Skeletal muscle satellite cell (primary cell): ENCODE measurements around the gene IL32.
"Not testable (repeated sequence)": the region's sequence is repeated elsewhere in the genome, so short reads cannot be mapped to it uniquely, and the experiment has no call there.

Source experiments
- H3K27me3 ChIP-seq: 2 replicates; pipeline ENCODE4 v1.7.0; 2013; ENCODE audit warnings: low read length; ENCODE audit not compliant: control insufficient read depth, insufficient read depth
- H3K36me3 ChIP-seq: 2 replicates; pipeline ENCODE4 v1.7.0; 2013; ENCODE audit warnings: mild to moderate bottlenecking, control low read depth, low read length; ENCODE audit not compliant: insufficient read depth
- H3K4me1 ChIP-seq: 2 replicates; pipeline ENCODE4 v1.7.0; 2013; ENCODE audit warnings: low read length; ENCODE audit not compliant: control insufficient read depth, insufficient read depth
- H3K4me2 ChIP-seq: 2 replicates; pipeline ENCODE4 v1.7.0; 2013; ENCODE audit warnings: mild to moderate bottlenecking, low read length
- H3K4me3 ChIP-seq: 2 replicates; pipeline ENCODE4 v1.7.0; 2013; ENCODE audit warnings: low read length
- H3K9ac ChIP-seq: 2 replicates; pipeline ENCODE4 v1.7.0; 2013; ENCODE audit warnings: mild to moderate bottlenecking, low read depth, low read length, moderate library complexity
- H3K9me3 ChIP-seq: replicated peaks from 2 replicates; pipeline ENCODE4 v1.7.0; 2013; ENCODE audit warnings: mild to moderate bottlenecking, control low read depth, low read length

IL32 gene

DNA sequence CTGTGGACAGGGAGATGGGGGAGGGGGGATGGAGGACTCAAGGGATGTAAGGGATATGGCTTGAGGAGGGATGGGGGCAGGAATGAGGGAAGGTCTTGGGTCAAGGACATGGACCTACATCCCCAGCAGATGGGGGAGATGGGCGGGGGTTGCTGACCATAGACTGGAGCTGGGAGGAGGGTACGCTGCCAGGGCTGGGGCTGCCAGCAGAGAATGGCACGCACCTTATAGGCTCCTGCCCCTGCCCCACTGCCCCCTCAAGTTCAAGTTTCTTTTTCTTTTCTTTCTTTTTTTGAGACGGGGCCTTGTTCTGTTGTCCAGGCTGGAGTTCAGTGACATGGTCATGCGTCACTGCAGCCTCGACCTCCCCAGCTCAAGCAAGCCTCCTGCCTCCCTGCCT is 10.5 kb downstream of the IL32 start:
- not testable (repeated sequence) for H3K4me1 ChIP-seq, H3K4me3 ChIP-seq

DNA sequence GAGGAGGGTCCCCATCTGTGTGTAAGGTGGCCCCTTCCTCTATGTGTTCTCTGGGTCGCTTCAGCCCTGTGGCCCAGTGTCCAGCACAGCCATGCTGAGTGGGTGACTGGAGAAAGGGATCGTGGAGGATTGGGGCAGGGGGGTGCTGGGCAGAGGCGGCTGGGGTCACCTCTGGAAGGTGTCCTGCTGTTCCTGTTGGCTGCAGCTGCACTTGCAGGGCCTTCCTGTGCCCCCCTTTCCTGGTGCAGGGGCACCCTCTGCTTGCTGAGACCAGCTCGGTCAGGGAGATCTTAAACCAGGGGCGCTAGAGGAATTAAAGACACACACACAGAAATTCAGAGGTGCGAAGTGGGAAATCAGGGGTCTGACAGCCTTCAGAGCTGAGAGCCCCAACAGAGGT is 11.1 kb downstream of the IL32 start:
- H3K9me3 ChIP-seq: no peaks in the 10 kb centered on the region
- H3K9ac ChIP-seq: no peak overlapping the region
- no peaks in the 10 kb centered on the region for H3K4me1 ChIP-seq
- no peaks in the 10 kb centered on the region for H3K36me3 ChIP-seq
- no peak overlapping the region for H3K4me2 ChIP-seq
- no peak overlapping the region for H3K4me3 ChIP-seq
- peaks cover 56% of the 10 kb centered on the region for H3K27me3 ChIP-seq

More for the DNA sequence above, 10.5 kb downstream of the IL32 start:
- H3K36me3 ChIP-seq, H3K9ac ChIP-seq, H3K9me3 ChIP-seq, H3K4me2 ChIP-seq: not testable (repeated sequence)
- H3K27me3 ChIP-seq: peaks cover 60% of the 10 kb centered on the region

DNA sequence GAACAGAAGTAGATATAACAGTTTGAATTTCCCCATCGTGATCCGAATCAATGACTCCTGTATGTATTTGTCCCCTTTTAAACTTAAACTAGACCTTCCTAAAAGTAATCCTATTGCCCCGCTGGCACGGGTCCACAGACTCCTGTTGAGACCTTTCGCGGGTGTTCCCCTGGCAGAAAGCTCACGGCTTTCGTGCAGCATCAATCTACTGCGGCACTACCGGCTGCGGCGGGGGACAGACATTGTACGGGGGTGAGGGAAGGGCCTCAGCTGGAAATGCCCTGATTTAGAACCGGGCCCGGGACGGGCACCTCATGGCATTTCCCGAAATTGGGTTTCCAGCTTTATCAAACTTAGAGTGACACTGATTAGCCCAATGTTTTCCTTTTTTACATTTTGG is 14.6 kb downstream of the IL32 start:
- H3K4me2 ChIP-seq: no peak overlapping the region
- H3K4me1 ChIP-seq: no peaks in the 10 kb centered on the region
- peaks cover 46% of the 10 kb centered on the region for H3K27me3 ChIP-seq
- H3K9ac ChIP-seq: no peak overlapping the region
- H3K4me3 ChIP-seq: no peak overlapping the region
- no peaks in the 10 kb centered on the region for H3K36me3 ChIP-seq
- no peaks in the 10 kb centered on the region for H3K9me3 ChIP-seq

DNA sequence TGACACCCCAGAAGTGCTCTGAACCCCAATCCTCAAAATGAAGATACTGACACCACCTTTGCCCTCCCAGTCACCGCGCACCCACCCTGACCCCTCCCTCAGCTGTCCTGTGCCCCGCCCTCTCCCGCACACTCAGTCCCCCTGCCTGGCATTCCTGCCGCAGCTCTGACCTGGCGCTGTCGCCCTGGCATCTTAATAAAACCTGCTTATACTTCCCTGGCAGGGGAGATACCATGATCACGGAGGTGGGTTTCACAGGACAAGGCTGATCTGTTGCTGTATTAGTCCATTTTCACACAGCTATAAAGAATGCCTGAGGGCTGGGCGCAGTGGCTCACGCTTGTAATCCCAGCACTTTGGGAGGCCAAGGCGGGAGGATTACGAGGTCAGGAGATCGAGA is 16.5 kb downstream of the IL32 start:
- H3K4me3 ChIP-seq, H3K9me3 ChIP-seq, H3K4me2 ChIP-seq, H3K9ac ChIP-seq, H3K36me3 ChIP-seq, H3K4me1 ChIP-seq: not testable (repeated sequence)
- peaks cover 36% of the 10 kb centered on the region for H3K27me3 ChIP-seq

DNA sequence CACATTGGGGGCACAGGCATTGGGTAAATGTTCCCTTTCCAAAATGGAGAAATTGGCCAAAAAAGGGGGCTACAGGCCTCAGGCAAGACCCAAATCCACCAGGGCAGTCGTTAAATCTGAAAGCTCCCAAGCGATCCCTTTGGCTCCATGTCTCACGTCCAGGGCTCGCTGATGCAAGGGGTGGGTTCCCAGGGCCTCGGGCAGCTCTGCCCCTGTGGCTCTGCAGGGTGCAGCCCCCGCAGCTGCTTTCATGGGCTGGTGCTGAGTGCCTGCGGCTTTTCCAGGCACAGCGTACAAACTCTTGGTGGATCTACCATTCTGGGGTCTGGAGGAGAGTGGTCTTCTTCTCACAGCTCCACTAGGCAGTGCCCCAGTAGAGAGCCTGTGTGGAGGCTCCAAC is 18.0 kb downstream of the IL32 start:
- not testable (repeated sequence) for H3K9ac ChIP-seq, H3K4me2 ChIP-seq, H3K9me3 ChIP-seq, H3K4me3 ChIP-seq, H3K36me3 ChIP-seq, H3K4me1 ChIP-seq
- peaks cover 41% of the 10 kb centered on the region for H3K27me3 ChIP-seq

DNA sequence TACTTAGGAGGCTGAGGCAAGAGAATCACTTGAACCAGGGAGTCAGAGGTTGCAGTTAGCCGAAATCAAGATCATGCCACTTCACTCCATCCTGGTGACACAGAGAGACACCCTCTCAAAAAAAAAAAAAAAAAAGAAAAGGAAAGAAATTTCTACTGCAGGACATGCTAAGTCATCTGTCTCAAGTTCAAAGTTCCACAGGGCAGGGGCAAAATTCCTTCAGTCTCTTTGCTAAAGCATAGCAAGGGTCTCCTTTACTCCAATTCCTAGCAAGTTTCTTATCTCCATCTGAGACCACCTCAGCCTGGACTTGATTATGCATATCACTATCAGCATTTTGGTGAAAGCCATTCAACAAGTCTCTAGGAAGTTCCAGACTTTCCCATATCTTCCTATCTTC is 19.1 kb downstream of the IL32 start:
- Histone ChIP-seq H3K4me3 (no peak overlapping the region), H3K4me2 (no peak overlapping the region), H3K4me1 (no peaks in the 10 kb centered on the region)

DNA sequence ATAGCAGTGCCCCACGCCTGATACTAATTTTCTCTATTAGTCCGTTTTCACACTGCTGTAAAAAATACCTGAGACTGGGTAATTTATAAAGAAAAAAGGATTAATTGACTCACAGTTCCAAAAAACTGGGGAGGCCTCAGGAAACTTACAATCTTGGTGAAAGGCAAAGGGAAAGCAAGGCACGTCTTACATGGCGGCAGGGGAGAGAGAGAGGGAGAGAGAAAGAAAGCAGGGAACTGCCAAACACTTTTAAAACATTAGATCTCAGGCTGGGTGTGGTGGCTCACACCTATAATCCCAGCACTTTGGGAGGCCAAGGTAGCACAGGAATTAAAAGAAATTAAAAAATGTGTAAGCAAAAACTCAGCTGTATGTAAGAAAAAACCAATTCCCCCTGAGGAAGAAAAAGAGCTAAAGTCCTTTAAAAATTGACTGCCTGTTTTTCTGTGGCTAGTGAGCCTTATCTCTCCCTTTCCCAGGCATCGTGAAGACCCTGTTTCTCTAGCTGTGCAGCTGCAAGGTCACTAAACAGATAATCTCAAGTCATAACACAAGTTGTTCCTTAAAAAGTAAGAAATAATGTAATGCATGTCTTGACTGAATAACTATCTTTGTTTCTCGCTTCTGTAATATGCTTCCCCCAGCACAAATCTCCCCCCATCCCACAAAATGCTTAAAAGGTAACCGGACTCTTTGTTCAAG is 19.7 kb downstream of the IL32 start:
- Histone ChIP-seq H3K36me3 (no peaks in the 10 kb centered on the region), H3K9ac (no peak overlapping the region), H3K27me3 (peaks cover 36% of the 10 kb centered on the region), H3K9me3 (no peaks in the 10 kb centered on the region), H3K4me1 (no peaks in the 10 kb centered on the region), H3K4me2 (no peak overlapping the region), H3K4me3 (no peak overlapping the region)

More for the DNA sequence above, 19.1 kb downstream of the IL32 start:
- Histone ChIP-seq H3K36me3 (no peaks in the 10 kb centered on the region), H3K9me3 (no peaks in the 10 kb centered on the region), H3K27me3 (peaks cover 42% of the 10 kb centered on the region), H3K9ac (no peak overlapping the region)

DNA sequence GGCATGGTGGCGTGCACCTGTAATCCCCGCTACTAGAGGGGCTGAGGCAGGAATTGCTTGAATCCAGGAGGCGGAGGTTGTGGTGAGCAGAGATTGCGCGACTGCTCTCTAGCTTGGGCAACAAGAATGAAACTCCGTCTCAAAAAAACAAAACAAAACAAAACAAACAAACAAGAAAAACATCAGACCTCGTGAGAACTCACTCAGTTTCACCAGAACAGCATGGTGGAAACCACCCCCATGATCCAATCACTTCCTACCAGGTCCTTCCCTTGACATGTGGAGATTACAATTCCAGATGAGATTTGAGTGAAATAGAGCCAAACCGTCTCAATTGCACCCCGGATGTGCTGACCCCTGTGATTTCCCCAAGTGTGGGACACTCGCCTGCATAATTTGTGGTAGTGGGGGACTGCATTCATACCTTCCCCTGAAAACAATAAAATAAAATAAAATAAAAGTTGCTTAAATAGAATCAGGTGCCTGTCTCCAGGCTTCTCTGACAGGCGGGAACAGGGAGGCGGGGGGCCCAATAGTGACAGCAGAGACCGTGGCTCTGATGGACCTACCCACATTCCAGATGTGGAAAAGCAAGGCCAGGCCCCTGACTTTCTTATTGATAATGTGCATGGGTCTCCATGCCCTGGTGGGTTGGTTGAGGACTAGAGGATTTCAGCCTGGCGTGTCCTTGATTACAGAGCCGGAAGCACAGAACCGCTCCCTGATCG is 20.6 kb downstream of the IL32 start:
- Histone ChIP-seq H3K4me3 (no peak overlapping the region), H3K9me3 (no peaks in the 10 kb centered on the region), H3K9ac (no peak overlapping the region), H3K27me3 (peaks cover 29% of the 10 kb centered on the region), H3K4me1 (no peaks in the 10 kb centered on the region), H3K36me3 (no peaks in the 10 kb centered on the region), H3K4me2 (no peak overlapping the region)

DNA sequence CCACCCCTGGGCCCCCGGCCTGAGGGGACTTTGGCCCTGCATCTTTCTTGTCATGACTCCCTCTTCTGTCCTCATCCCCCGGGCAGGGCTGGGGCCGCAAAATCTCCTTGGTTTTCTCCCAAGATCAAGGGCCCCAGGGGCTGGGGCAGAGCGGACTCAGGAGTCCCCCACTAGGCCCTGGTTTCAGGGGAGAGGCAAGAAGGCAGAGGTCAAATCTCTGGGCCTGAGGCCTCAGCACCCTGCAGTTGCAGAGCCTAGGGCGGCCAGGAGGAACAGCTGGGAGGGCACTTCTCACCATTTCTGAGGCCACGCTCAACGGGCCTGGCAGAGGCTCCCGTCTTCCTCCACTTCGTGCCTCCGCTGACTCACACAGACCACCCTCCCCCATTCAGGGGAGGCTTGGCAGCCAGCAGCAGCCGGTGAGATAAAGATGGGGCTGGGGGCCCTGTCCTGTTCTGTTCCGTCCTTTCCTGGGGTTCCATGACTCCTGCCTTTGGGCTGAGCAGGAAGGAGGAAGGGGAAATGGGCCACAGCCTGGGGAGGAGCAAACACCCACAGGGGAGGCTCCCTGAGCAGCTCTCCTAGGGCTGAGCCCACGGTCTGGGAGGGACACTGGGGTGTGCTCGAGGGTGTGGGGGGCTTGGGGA is 21.3 kb downstream of the IL32 start:
- H3K36me3 ChIP-seq: no peaks in the 10 kb centered on the region
- no peak overlapping the region for H3K4me2 ChIP-seq
- no peaks in the 10 kb centered on the region for H3K4me1 ChIP-seq
- H3K4me3 ChIP-seq: no peak overlapping the region
- H3K9ac ChIP-seq: no peak overlapping the region
- no peaks in the 10 kb centered on the region for H3K9me3 ChIP-seq
- H3K27me3 ChIP-seq: peaks cover 34% of the 10 kb centered on the region

DNA sequence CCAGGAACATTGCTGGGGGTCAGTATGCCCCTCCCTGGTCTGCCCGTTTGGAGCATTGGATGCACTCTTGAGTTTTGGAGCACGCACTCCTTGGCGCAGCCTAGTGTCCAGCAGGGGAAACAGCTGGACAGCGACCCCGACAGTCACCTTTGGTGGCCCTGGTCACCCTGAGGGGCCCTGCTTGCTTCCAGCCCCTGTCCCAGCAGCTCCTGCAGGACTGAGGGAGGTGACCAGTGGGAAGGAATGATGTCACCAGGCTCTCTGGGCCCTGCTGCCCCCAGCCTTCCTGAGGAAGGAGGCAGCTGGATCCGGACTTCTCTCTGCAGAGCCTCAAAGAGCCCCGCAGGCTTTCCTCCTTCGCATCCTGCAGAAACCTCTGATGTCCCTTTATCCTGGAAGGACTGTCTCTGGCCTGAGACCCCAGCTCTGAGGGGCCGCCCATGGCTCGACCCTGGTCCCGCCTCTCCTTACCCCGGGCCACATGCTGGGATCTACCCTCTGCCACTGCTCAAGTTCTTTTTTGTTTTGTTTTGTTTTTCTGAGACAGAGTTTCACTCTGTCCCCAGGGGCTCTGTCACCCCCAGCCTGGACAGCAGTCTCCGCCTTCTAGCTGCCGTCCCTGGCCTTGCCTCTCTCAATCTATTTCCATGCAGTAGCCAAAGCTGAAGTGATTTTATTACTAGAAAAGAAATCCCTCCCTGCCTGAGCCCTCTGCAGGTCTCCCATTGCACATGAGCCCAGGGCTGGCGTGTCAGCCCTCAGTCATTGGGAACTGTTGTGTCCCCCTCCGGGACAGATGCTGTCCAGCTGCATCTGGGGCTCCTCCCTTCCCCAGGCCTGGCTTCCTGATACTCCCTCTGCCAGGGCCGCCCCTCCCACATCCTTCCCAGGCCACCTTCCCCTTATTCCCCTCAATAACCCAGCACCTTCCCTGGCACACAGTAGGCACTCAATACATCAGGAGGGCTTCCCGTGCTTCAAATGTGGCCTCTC is 22.1 kb downstream of the IL32 start:
- no peaks in the 10 kb centered on the region for H3K9me3 ChIP-seq
- H3K4me3 ChIP-seq: no peak overlapping the region
- no peak overlapping the region for H3K9ac ChIP-seq
- no peaks in the 10 kb centered on the region for H3K4me1 ChIP-seq
- H3K36me3 ChIP-seq: no peaks in the 10 kb centered on the region
- H3K27me3 ChIP-seq: peaks cover 42% of the 10 kb centered on the region
- H3K4me2 ChIP-seq: no peak overlapping the region

DNA sequence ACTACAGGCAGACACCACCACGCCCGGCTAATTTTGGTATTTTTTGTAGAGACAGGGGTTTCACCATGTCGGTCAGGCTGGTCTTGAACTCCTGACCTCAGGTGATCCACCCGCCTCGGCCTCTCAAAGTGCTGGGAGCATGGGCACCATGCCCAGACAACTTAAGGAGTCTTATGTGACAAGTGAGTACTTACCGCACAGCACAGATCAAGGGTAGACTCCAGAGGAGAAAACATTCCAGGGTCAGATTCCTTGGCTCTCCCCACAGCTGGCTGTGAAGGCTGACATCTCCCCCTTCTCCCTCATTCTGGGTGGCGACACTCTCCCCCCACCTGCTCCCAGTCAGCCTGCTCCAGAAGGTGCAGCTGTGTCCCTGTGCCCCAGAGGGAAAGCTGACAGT is 23.0 kb downstream of the IL32 start:
- Histone ChIP-seq H3K36me3 (no peaks in the 10 kb centered on the region), H3K27me3 (peaks cover 43% of the 10 kb centered on the region), H3K4me1 (no peaks in the 10 kb centered on the region), H3K9me3 (no peaks in the 10 kb centered on the region), H3K9ac (no peak overlapping the region), H3K4me3 (no peak overlapping the region), H3K4me2 (no peak overlapping the region)
